HG03039 (cell line): ENCODE results near the gene BLM.
"Not testable (repeated sequence)": the region's sequence is repeated elsewhere in the genome, so short reads cannot be mapped to it uniquely, and the experiment has no call there.

Experiments used
- ATAC-seq: cut with Tn5 transposase; IDR thresholded peaks from one replicate; pipeline ENCODE4 v1.9.1; 2021; ENCODE audit warnings: mild to moderate bottlenecking, moderate library complexity; ENCODE audit not compliant: unreplicated experiment

Gene BLM

GRCh38 chr15:90716976-90717821 lies at the start of gene BLM:
BLM (plus strand) TSS chr15:90717346; CDS start chr15:90747393, 30,047 bp downstream.
- peak; percentile 95 for ATAC-seq

- not testable (repeated sequence) for ATAC-seq
These were observed 49.3 kb upstream of the BLM start for GRCh38 chr15:90667755-90668345.

GRCh38 chr15:90670631-90671030 lies 46.5 kb upstream of the BLM start:
- ATAC-seq = not testable (repeated sequence)

GRCh38 chr15:90671216-90671615 lies 45.9 kb upstream of the BLM start:
- no peak for ATAC-seq

GRCh38 chr15:90673357-90673756 lies 43.8 kb upstream of the BLM start:
- not testable (repeated sequence) for ATAC-seq

GRCh38 chr15:90674476-90674875 lies 42.7 kb upstream of the BLM start:
- no peak for ATAC-seq

GRCh38 chr15:90675464-90675863 lies 41.7 kb upstream of the BLM start:
- no peak for ATAC-seq

- no peak for ATAC-seq
These were observed 39.0 kb upstream of the BLM start for GRCh38 chr15:90677807-90678790.

GRCh38 chr15:90679959-90680358 lies 37.2 kb upstream of the BLM start:
- no peak for ATAC-seq

GRCh38 chr15:90680371-90680935 lies 36.7 kb upstream of the BLM start:
- ATAC-seq = no peak

- ATAC-seq = no peak
These were observed 36.1 kb upstream of the BLM start for GRCh38 chr15:90681056-90681455.

- no peak for ATAC-seq
These were observed 35.7 kb upstream of the BLM start for GRCh38 chr15:90681480-90681879.

- ATAC-seq = no peak
These were observed 33.8 kb upstream of the BLM start for GRCh38 chr15:90683371-90683770.

GRCh38 chr15:90683876-90684275 lies 33.3 kb upstream of the BLM start:
- no peak for ATAC-seq

- no peak for ATAC-seq
These were observed 32.9 kb upstream of the BLM start for GRCh38 chr15:90684281-90684680.

GRCh38 chr15:90685591-90686434 lies 31.3 kb upstream of the BLM start:
- peak; percentile 9 for ATAC-seq

- ATAC-seq = peak; percentile 65
These were observed 30.5 kb upstream of the BLM start for GRCh38 chr15:90686435-90687218.

- not testable (repeated sequence) for ATAC-seq
These were observed 27.7 kb upstream of the BLM start for GRCh38 chr15:90689326-90689961.

GRCh38 chr15:90690585-90690984 lies 26.6 kb upstream of the BLM start:
- no peak for ATAC-seq
